Smooth muscle cell (in vitro differentiated cells): ENCODE measurements around the gene RALGDS. TPM values are rescaled to one million over a fixed set of nuclear protein-coding genes. Genes with fewer than 3 reads are reported as not detected.
A peak's percentile ranks its signal among the peaks of the same experiment; 100 is the strongest.
"Not testable (repeated sequence)": the region's sequence is repeated elsewhere in the genome, so short reads cannot be mapped to it uniquely, and the experiment has no call there.

ENCODE experiments used
- DNase-seq: peaks from one replicate; lab custom pipeline; 2025; ENCODE audit not compliant: unreplicated experiment; lab: John Stamatoyannopoulos, UW
- H2AFZ ChIP-seq: fragments of 200-600 bp; sonication (generic); 2 replicates; pipeline ENCODE4 v1.6.0; 2016; ENCODE audit warnings: antibody characterized with exemption, low read depth, mild to moderate bottlenecking
- H3F3A ChIP-seq: fragments of 200-600 bp; sonication (generic); 2 replicates; pipeline ENCODE4 v1.6.0; 2017; ENCODE audit warnings: antibody characterized with exemption, low read depth
- H3K27ac ChIP-seq: fragments of 200-600 bp; sonication (generic); 2 replicates; pipeline ENCODE4 v1.5.1; 2016; ENCODE audit warnings: low read depth, mild to moderate bottlenecking
- H3K27me3 ChIP-seq: fragments of 200-600 bp; sonication (generic); 2 replicates; pipeline ENCODE4 v1.6.1; 2016; ENCODE audit warnings: low read depth, mild to moderate bottlenecking
- H3K36me3 ChIP-seq: fragments of 200-600 bp; sonication (generic); 2 replicates; pipeline ENCODE4 v1.5.1; 2016; ENCODE audit warnings: low read depth
- H3K4me1 ChIP-seq: fragments of 200-600 bp; sonication (generic); 2 replicates; pipeline ENCODE4 v1.5.1; 2016; ENCODE audit warnings: low read depth
- H3K4me2 ChIP-seq: fragments of 200-600 bp; sonication (generic); 2 replicates; pipeline ENCODE4 v1.6.0; 2016; ENCODE audit warnings: mild to moderate bottlenecking
- H3K4me3 ChIP-seq: fragments of 200-600 bp; sonication (generic); 2 replicates; pipeline ENCODE4 v1.5.1; 2016; ENCODE audit warnings: mild to moderate bottlenecking
- H3K79me2 ChIP-seq: fragments of 200-600 bp; sonication (generic); 2 replicates; pipeline ENCODE4 v1.6.0; 2016; ENCODE audit warnings: low read depth, mild to moderate bottlenecking
- H3K9ac ChIP-seq: fragments of 200-600 bp; sonication (generic); 2 replicates; pipeline ENCODE4 v1.6.0; 2016; ENCODE audit warnings: low read depth
- H3K9me3 ChIP-seq: fragments of 200-600 bp; sonication (generic); replicated peaks from 2 replicates; pipeline ENCODE4 v1.5.1; 2016; ENCODE audit warnings: low read depth
- H4K20me1 ChIP-seq: fragments of 200-600 bp; sonication (generic); 2 replicates; pipeline ENCODE4 v1.6.0; 2016; ENCODE audit warnings: low read depth
- WGBS: methylation state at CpG from one replicate; pipeline ENCODE4 v1.1.7; 2016; ENCODE audit warnings: low lambda C conversion rate; 5-methylcytosine and 5-hydroxymethylcytosine counted together
- polyA plus RNA-seq: library from polyadenylated mRNA; unstranded; fragments of >200 nt; fragmentation: Nextera tagmentation; extraction: Ambion mirVana; gene quantifications from 2 replicates; pipeline ENCODE4 v1.2.1, GENCODE V29; 2016
- total RNA-seq: library from RNA; depleted of rRNA; stranded (reverse); fragments of >200 nt; gene quantifications from 2 replicates; pipeline ENCODE4 v1.2.3, GENCODE V29; 2014
- TF ChIP-seq, protein P1 (sequence below): fragments of 200-600 bp; sonication (generic); IDR thresholded peaks from 2 replicates; pipeline ENCODE4 v1.5.1; 2017; ENCODE audit warnings: borderline replicate concordance, mild to moderate bottlenecking, antibody characterized with exemption; ENCODE audit not compliant: insufficient read depth, poor library complexity, severe bottlenecking

RALGDS gene
- total and polyA plus RNA-seq, 2 experiments from 2014 or later: 27.8 to 37.7 TPM

GRCh38 chr9:133080786-133081779 is 40.0 kb downstream of the RALGDS start:
- H3K27ac ChIP-seq: not testable (repeated sequence)

DNA sequence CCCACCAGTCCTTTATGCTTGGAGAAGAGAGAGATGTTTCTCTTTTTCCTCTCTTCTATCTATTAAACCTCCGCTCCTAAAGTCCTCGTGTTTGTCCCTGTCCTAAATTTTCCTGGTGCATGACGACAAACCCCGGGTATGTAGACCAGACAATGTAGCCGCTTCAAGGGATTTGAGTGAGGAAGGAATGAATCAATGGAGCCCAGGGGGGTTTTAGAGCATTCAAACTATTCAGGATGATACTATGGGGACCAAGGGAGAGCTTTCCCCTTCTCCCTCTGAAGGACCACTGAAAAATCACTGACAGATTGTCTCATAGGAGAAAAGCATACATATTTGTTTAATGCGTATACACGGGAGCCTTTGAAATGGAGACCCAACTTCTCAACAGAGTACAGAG is 40.9 kb downstream of the RALGDS start:
- no peaks in the 10 kb centered on the region for H3K27me3 ChIP-seq
- no peak overlapping the region for H3K4me3 ChIP-seq
- no peaks in the 10 kb centered on the region for H4K20me1 ChIP-seq
- H3K27ac ChIP-seq: no peak overlapping the region
- 64% methylated on average over 7 of the region's 7 CpGs for WGBS
- H3K4me1 ChIP-seq: peaks cover 13% of the 10 kb centered on the region
- peaks cover 14% of the 10 kb centered on the region for H3F3A ChIP-seq
- no peak overlapping the region for H3K9ac ChIP-seq
- H3K79me2 ChIP-seq: no peaks in the 10 kb centered on the region
- no peak overlapping the region for H2AFZ ChIP-seq
- DNase-seq: no peak
- TF ChIP-seq, protein P1, sequence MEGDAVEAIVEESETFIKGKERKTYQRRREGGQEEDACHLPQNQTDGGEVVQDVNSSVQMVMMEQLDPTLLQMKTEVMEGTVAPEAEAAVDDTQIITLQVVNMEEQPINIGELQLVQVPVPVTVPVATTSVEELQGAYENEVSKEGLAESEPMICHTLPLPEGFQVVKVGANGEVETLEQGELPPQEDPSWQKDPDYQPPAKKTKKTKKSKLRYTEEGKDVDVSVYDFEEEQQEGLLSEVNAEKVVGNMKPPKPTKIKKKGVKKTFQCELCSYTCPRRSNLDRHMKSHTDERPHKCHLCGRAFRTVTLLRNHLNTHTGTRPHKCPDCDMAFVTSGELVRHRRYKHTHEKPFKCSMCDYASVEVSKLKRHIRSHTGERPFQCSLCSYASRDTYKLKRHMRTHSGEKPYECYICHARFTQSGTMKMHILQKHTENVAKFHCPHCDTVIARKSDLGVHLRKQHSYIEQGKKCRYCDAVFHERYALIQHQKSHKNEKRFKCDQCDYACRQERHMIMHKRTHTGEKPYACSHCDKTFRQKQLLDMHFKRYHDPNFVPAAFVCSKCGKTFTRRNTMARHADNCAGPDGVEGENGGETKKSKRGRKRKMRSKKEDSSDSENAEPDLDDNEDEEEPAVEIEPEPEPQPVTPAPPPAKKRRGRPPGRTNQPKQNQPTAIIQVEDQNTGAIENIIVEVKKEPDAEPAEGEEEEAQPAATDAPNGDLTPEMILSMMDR: no peak
- H3K36me3 ChIP-seq: no peaks in the 10 kb centered on the region
- H3K4me2 ChIP-seq: no peak overlapping the region
- no peaks in the 10 kb centered on the region for H3K9me3 ChIP-seq

More at GRCh38 chr9:133080786-133081779, 40.0 kb downstream of the RALGDS start:
- H3K36me3 ChIP-seq, H4K20me1 ChIP-seq, H3K9ac ChIP-seq, H3K4me3 ChIP-seq, H3K4me2 ChIP-seq, H3K27me3 ChIP-seq, H3K4me1 ChIP-seq, H2AFZ ChIP-seq, H3K79me2 ChIP-seq, DNase-seq, H3F3A ChIP-seq, H3K9me3 ChIP-seq: not testable (repeated sequence)
- 79% methylated on average over 10 of the region's 18 CpGs for WGBS

DNA sequence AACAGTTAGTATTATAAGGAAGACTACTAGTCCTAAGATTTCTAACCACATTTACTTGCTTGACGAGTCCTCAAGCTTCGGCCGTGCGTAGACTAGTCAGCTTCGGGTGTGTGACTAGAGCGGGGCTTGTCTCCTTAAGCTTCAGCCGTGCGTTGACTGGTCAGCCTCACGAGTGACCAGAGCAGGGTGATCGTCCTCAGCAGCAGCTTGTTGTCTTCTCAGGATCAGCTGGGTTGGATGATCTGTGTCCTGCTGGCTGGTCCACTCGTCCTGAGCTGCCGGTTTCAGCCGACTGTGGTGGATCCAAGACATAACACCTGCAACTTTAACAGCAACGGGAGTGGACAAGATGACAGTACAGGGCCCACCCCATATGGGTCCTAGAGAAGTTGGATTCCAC is 42.6 kb downstream of the RALGDS start:
- H3K4me2 ChIP-seq: no peak overlapping the region
- H3K9me3 ChIP-seq: no peaks in the 10 kb centered on the region
- WGBS: 93% methylated on average over 14 of the region's 14 CpGs
- no peaks in the 10 kb centered on the region for H4K20me1 ChIP-seq
- H3K36me3 ChIP-seq: no peaks in the 10 kb centered on the region
- H3K79me2 ChIP-seq: no peaks in the 10 kb centered on the region
- H2AFZ ChIP-seq: no peak overlapping the region
- H3K4me1 ChIP-seq: peaks cover 13% of the 10 kb centered on the region
- no peak overlapping the region for H3K9ac ChIP-seq
- H3K4me3 ChIP-seq: no peak overlapping the region
- TF ChIP-seq, protein P1: no peak
- no peak for DNase-seq
- peaks cover 14% of the 10 kb centered on the region for H3F3A ChIP-seq
- no peak overlapping the region for H3K27ac ChIP-seq
- H3K27me3 ChIP-seq: no peaks in the 10 kb centered on the region

GRCh38 chr9:133076691-133077090 is 44.3 kb downstream of the RALGDS start:
- no peaks in the 10 kb centered on the region for H3K36me3 ChIP-seq
- no peaks in the 10 kb centered on the region for H4K20me1 ChIP-seq
- H3K4me2 ChIP-seq: peak overlapping the region; percentile 73
- no peak overlapping the region for H2AFZ ChIP-seq
- H3K79me2 ChIP-seq: no peaks in the 10 kb centered on the region
- H3K27me3 ChIP-seq: no peaks in the 10 kb centered on the region
- H3K9ac ChIP-seq: no peak overlapping the region
- 77% methylated on average over 4 of the region's 4 CpGs for WGBS
- TF ChIP-seq, protein P1: no peak
- no peaks in the 10 kb centered on the region for H3K9me3 ChIP-seq
- H3F3A ChIP-seq: peaks cover 14% of the 10 kb centered on the region
- peaks cover 13% of the 10 kb centered on the region for H3K4me1 ChIP-seq
- peak overlapping the region; percentile 72 for H3K27ac ChIP-seq
- H3K4me3 ChIP-seq: no peak overlapping the region
- no peak for DNase-seq
